ENCODE data around the gene IL22. TPM values are rescaled to one million over a fixed set of nuclear protein-coding genes. Genes with fewer than 3 reads are reported as not detected.

The IL22 gene, protein sequence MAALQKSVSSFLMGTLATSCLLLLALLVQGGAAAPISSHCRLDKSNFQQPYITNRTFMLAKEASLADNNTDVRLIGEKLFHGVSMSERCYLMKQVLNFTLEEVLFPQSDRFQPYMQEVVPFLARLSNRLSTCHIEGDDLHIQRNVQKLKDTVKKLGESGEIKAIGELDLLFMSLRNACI
- total RNA-seq: not detected

DNA sequence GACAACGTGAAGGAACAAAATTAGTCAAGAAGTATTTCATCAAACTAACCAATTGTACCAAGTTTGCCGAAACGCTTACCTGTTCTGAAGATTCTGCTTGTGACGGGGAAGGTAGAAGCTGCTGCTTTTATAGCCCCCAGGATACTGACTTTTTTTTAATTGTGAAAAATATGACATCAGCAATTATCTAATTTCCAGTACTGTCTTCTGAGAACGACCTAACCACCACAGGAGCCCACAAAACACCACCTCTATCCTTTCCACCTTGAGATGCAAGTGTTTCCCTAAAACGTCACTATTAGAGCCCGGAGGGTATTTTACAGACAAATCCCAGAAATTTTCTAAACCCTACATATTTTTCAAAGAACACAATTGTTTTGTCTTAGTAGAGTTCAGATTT, at the start of gene IL22:
IL22 (minus strand) TSS at position 101 of the 400 bp plus-strand sequence. CDS start 156 bp downstream, outside the sequence.

DNA sequence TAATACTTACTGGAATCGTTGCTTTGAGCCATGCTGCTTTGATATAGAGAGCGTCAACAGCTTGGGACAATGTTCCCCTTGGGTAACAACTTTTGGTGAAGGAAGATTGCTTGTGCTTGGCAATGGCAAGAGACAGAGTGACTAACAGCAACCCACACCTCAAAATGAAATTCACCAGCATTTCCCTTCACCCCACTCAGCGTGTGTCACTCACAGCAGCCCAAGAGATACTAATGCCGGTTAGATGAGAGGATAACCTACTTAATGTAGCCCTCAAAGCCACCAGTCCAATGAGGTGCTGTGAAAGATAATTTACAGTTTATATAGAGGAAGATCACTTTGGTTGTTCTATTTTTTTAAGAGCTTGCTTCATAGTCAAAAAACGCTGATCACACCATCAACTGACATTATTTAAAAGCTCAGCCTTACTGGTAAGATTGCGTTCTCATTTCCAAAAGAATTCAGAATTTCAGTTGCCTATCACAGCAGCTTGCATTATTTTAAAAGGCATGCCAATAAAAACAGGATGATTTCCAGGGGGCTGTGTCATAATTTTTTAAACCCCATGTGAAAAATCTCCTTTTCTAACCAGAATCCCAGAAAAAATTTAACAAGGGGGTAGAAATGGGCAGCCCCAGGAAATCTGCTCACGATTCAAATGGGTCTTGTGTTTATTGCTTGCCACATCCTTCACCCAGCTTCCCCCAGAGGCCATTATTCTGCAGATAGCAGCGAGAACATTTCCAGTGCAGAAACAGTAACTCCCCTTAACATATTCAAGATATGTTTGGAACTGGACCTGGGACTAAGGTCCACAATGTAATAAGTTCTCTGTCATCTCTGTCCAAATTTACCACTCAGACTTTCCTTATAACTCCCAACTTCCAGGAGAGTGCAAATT, 27.6 kb downstream of the IL22 start, which contains the start of gene IL26:
IL26 (minus strand) TSS at position 235 of the 901 bp plus-strand sequence; CDS start at position 181, 54 bp downstream.

Other genes with a start within 250 kb of the IL22 start
- not detected for gene IFNG, start 93.9 kb downstream of the IL22 start, total RNA-seq
- not detected for gene IL26, start 27.8 kb downstream of the IL22 start, total RNA-seq
- gene MDM1, start 78.8 kb upstream of the IL22 start, total RNA-seq: 26.9 TPM

Measured in parietal lobe (tissue), 1 donor.